MG63 (cell line): ENCODE data around the gene RNF212. TPM values are rescaled to one million over a fixed set of nuclear protein-coding genes. Genes with fewer than 3 reads are reported as not detected.

ENCODE experiments used
- DNase-seq: peaks from one replicate; pipeline ENCODE4 v3.0.0-alpha.2; 2020
- H3K27me3 ChIP-seq: fragments of 250-450 bp; sonication (Bioruptor Pico); 2 replicates; pipeline ENCODE4 v1.5.1; 2020; ENCODE audit warnings: mild to moderate bottlenecking, moderate library complexity
- H3K36me3 ChIP-seq: fragments of 250-450 bp; sonication (Bioruptor Pico); 2 replicates; pipeline ENCODE4 v1.5.1; 2020; ENCODE audit warnings: mild to moderate bottlenecking, moderate library complexity
- H3K4me3 ChIP-seq: fragments of 250-450 bp; sonication (Bioruptor Pico); 2 replicates; pipeline ENCODE4 v1.5.1; 2020; ENCODE audit warnings: mild to moderate bottlenecking, moderate library complexity
- H3K9me3 ChIP-seq: fragments of 250-450 bp; sonication (Bioruptor Pico); 2 replicates; pipeline ENCODE4 v1.5.1; 2020; ENCODE audit warnings: mild to moderate bottlenecking, moderate library complexity
- total RNA-seq: library from RNA; depleted of rRNA; stranded (reverse); fragments of >200 nt; shearing (Covaris generic); gene quantifications from 2 replicates; pipeline ENCODE4 v1.2.3, GENCODE V29; 2014; ENCODE audit warnings: low replicate concordance; rRNA removed

The RNF212 gene
- total RNA-seq, result not detected in 2 replicates

- H3K4me3 ChIP-seq, result no peak within 1 kb of the TSS
- H3K36me3 ChIP-seq, result no peaks in the 10 kb centered on the region
- no peaks in the 10 kb centered on the region for H3K9me3 ChIP-seq
- no peak for DNase-seq
- no peaks in the 10 kb centered on the region; the same call in 1 of the 2 replicates for H3K27me3 ChIP-seq
Observed at GRCh38 chr4:1113311-1114009, at the start of gene RNF212. Gene RNF212, minus strand, starts transcription at chr4:1113564. Its CDS starts 100 bp downstream, at chr4:1113464.

- no peak overlapping the region for H3K4me3 ChIP-seq
- no peaks in the 10 kb centered on the region for H3K27me3 ChIP-seq
- H3K9me3 ChIP-seq, result 0 out of 2 replicates have a peak, but pooled peaks cover 5% of the 10 kb centered on the region
- H3K36me3 ChIP-seq, result no peaks in the 10 kb centered on the region
- no peak for DNase-seq
Observed at GRCh38 chr4:1160351-1160750, 47.0 kb upstream of the RNF212 start.

GRCh38 chr4:1156069-1156468 is 42.7 kb upstream of the RNF212 start:
- H3K9me3 ChIP-seq, result 0 out of 2 replicates have a peak, but pooled peaks cover 5% of the 10 kb centered on the region
- DNase-seq, result no peak
- H3K4me3 ChIP-seq, result no peak overlapping the region
- H3K36me3 ChIP-seq, result no peaks in the 10 kb centered on the region
- no peaks in the 10 kb centered on the region for H3K27me3 ChIP-seq

- DNase-seq, result no peak
- no peaks in the 10 kb centered on the region for H3K27me3 ChIP-seq
Observed at GRCh38 chr4:1155314-1155713, 42.0 kb upstream of the RNF212 start.

GRCh38 chr4:1154523-1155182 is 41.3 kb upstream of the RNF212 start:
- H3K27me3 ChIP-seq, result no peaks in the 10 kb centered on the region
- no peak overlapping the region for H3K4me3 ChIP-seq
- H3K36me3 ChIP-seq, result no peaks in the 10 kb centered on the region
- no peak for DNase-seq
- 0 out of 2 replicates have a peak, but pooled peaks cover 5% of the 10 kb centered on the region for H3K9me3 ChIP-seq

More at GRCh38 chr4:1155314-1155713, 42.0 kb upstream of the RNF212 start:
- Histone ChIP-seq H3K36me3 (no peaks in the 10 kb centered on the region), H3K4me3 (no peak overlapping the region), H3K9me3 (0 out of 2 replicates have a peak, but pooled peaks cover 5% of the 10 kb centered on the region)

GRCh38 chr4:1154126-1154522 is 40.8 kb upstream of the RNF212 start:
- H3K27me3 ChIP-seq, result no peaks in the 10 kb centered on the region
- no peak for DNase-seq
- 0 out of 2 replicates have a peak, but pooled peaks cover 5% of the 10 kb centered on the region for H3K9me3 ChIP-seq
- no peaks in the 10 kb centered on the region for H3K36me3 ChIP-seq
- H3K4me3 ChIP-seq, result no peak overlapping the region

- Histone ChIP-seq H3K4me3 (no peak overlapping the region), H3K27me3 (no peaks in the 10 kb centered on the region), H3K9me3 (0 out of 2 replicates have a peak, but pooled peaks cover 5% of the 10 kb centered on the region), H3K36me3 (no peaks in the 10 kb centered on the region)
- DNase-seq, result no peak
Observed at GRCh38 chr4:1153567-1154090, 40.3 kb upstream of the RNF212 start.

- Histone ChIP-seq H3K9me3 (no peaks in the 10 kb centered on the region), H3K36me3 (no peaks in the 10 kb centered on the region), H3K4me3 (no peak overlapping the region), H3K27me3 (no peaks in the 10 kb centered on the region)
- no peak for DNase-seq
Observed at GRCh38 chr4:1152290-1152689, 38.9 kb upstream of the RNF212 start.

- H3K27me3 ChIP-seq, result no peaks in the 10 kb centered on the region
- DNase-seq, result no peak
- no peaks in the 10 kb centered on the region for H3K9me3 ChIP-seq
- H3K4me3 ChIP-seq, result no peak overlapping the region
- H3K36me3 ChIP-seq, result no peaks in the 10 kb centered on the region
Observed at GRCh38 chr4:1151541-1151940, 38.2 kb upstream of the RNF212 start.

GRCh38 chr4:1150875-1151274 is 37.5 kb upstream of the RNF212 start:
- Histone ChIP-seq H3K27me3 (no peaks in the 10 kb centered on the region), H3K4me3 (no peak overlapping the region), H3K9me3 (no peaks in the 10 kb centered on the region), H3K36me3 (no peaks in the 10 kb centered on the region)
- DNase-seq, result no peak

- no peaks in the 10 kb centered on the region for H3K9me3 ChIP-seq
- DNase-seq, result no peak
- no peaks in the 10 kb centered on the region for H3K27me3 ChIP-seq
- no peak overlapping the region for H3K4me3 ChIP-seq
- H3K36me3 ChIP-seq, result no peaks in the 10 kb centered on the region
Observed at GRCh38 chr4:1139860-1140259, 26.5 kb upstream of the RNF212 start.

GRCh38 chr4:1137850-1138249 is 24.5 kb upstream of the RNF212 start:
- Histone ChIP-seq H3K4me3 (no peak overlapping the region), H3K36me3 (no peaks in the 10 kb centered on the region), H3K9me3 (no peaks in the 10 kb centered on the region), H3K27me3 (no peaks in the 10 kb centered on the region)
- DNase-seq, result no peak

- H3K27me3 ChIP-seq, result no peaks in the 10 kb centered on the region
- H3K9me3 ChIP-seq, result no peaks in the 10 kb centered on the region
- DNase-seq, result no peak
- no peaks in the 10 kb centered on the region for H3K36me3 ChIP-seq
- H3K4me3 ChIP-seq, result no peak overlapping the region
Observed at GRCh38 chr4:1137063-1137776, 23.9 kb upstream of the RNF212 start.

- Histone ChIP-seq H3K36me3 (no peaks in the 10 kb centered on the region), H3K9me3 (no peaks in the 10 kb centered on the region), H3K27me3 (no peaks in the 10 kb centered on the region), H3K4me3 (no peak overlapping the region)
- DNase-seq, result no peak
Observed at GRCh38 chr4:1136048-1136447, 22.7 kb upstream of the RNF212 start.

GRCh38 chr4:1133033-1133432 is 19.7 kb upstream of the RNF212 start:
- Histone ChIP-seq H3K36me3 (no peaks in the 10 kb centered on the region), H3K27me3 (no peaks in the 10 kb centered on the region), H3K4me3 (no peak overlapping the region), H3K9me3 (no peaks in the 10 kb centered on the region; the same call in 1 of the 2 replicates)
- no peak for DNase-seq

GRCh38 chr4:1130316-1131186 is 17.2 kb upstream of the RNF212 start:
- H3K27me3 ChIP-seq, result no peaks in the 10 kb centered on the region
- H3K36me3 ChIP-seq, result no peaks in the 10 kb centered on the region
- DNase-seq, result peak; percentile 46
- H3K4me3 ChIP-seq, result no peak overlapping the region
- H3K9me3 ChIP-seq, result no peaks in the 10 kb centered on the region; the same call in 1 of the 2 replicates
